Neural cell (in vitro differentiated cells): ENCODE results near the gene IRS1.

Experiments
- EP300 ChIP-seq: fragments of 450-650 bp; conservative IDR thresholded peaks from 2 replicates; pipeline ENCODE4 v1.6.1; 2014; ENCODE audit warnings: antibody characterized with exemption, mild to moderate bottlenecking, moderate library complexity; ENCODE audit not compliant: poor library complexity, severe bottlenecking
- MXI1 ChIP-seq: fragments of 450-650 bp; conservative IDR thresholded peaks from 2 replicates; pipeline ENCODE4 v1.6.1; 2014; ENCODE audit warnings: antibody characterized with exemption, mild to moderate bottlenecking; ENCODE audit not compliant: poor library complexity, severe bottlenecking
- POLR2AphosphoS5 ChIP-seq: IDR thresholded peaks from 2 replicates; pipeline ENCODE4 v1.6.1; 2012
- TF ChIP-seq, protein P1 (sequence below): fragments of 450-650 bp; IDR thresholded peaks from 2 replicates; pipeline ENCODE4 v1.5.1; 2014; ENCODE audit warnings: antibody characterized with exemption, mild to moderate bottlenecking, moderate library complexity; ENCODE audit not compliant: poor library complexity, severe bottlenecking
- TF ChIP-seq, protein P2 (sequence below): IDR thresholded peaks from 2 replicates; pipeline ENCODE4 v1.6.1; 2012; ENCODE audit warnings: borderline replicate concordance

DNA sequence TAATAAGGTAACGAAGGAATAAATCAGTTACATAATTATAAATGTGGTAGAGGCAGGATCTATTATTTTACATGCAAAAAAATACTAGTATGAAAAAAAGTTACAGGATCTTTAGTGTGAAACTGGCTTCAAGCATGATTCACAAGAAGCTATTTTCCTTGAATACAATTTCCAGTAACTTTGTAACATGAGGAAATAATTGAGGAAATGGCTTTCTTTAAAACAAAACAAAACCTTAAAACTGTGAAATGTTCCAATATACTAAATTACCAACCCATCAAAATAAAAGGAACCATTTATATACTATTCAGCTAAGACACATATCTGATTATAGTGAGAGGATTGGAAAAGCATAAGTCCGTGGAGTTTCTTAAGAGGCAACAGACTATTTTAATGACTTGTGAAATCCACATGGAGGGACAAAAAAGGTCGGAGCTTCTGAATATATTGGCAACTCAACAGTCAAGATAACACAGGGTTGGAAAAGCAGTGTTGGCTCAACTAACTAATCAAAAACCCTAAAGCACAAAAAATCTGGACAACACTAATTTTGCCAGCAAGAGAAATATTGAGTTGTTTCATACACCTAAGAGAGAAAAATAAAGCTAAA is 10.6 kb downstream of the IRS1 start:
- no peak for TF ChIP-seq POLR2AphosphoS5
- TF ChIP-seq, protein P1, sequence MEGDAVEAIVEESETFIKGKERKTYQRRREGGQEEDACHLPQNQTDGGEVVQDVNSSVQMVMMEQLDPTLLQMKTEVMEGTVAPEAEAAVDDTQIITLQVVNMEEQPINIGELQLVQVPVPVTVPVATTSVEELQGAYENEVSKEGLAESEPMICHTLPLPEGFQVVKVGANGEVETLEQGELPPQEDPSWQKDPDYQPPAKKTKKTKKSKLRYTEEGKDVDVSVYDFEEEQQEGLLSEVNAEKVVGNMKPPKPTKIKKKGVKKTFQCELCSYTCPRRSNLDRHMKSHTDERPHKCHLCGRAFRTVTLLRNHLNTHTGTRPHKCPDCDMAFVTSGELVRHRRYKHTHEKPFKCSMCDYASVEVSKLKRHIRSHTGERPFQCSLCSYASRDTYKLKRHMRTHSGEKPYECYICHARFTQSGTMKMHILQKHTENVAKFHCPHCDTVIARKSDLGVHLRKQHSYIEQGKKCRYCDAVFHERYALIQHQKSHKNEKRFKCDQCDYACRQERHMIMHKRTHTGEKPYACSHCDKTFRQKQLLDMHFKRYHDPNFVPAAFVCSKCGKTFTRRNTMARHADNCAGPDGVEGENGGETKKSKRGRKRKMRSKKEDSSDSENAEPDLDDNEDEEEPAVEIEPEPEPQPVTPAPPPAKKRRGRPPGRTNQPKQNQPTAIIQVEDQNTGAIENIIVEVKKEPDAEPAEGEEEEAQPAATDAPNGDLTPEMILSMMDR = no peak
- TF ChIP-seq MXI1 = no peak
- TF ChIP-seq EP300 = no peak
- TF ChIP-seq, protein P2, sequence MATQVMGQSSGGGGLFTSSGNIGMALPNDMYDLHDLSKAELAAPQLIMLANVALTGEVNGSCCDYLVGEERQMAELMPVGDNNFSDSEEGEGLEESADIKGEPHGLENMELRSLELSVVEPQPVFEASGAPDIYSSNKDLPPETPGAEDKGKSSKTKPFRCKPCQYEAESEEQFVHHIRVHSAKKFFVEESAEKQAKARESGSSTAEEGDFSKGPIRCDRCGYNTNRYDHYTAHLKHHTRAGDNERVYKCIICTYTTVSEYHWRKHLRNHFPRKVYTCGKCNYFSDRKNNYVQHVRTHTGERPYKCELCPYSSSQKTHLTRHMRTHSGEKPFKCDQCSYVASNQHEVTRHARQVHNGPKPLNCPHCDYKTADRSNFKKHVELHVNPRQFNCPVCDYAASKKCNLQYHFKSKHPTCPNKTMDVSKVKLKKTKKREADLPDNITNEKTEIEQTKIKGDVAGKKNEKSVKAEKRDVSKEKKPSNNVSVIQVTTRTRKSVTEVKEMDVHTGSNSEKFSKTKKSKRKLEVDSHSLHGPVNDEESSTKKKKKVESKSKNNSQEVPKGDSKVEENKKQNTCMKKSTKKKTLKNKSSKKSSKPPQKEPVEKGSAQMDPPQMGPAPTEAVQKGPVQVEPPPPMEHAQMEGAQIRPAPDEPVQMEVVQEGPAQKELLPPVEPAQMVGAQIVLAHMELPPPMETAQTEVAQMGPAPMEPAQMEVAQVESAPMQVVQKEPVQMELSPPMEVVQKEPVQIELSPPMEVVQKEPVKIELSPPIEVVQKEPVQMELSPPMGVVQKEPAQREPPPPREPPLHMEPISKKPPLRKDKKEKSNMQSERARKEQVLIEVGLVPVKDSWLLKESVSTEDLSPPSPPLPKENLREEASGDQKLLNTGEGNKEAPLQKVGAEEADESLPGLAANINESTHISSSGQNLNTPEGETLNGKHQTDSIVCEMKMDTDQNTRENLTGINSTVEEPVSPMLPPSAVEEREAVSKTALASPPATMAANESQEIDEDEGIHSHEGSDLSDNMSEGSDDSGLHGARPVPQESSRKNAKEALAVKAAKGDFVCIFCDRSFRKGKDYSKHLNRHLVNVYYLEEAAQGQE = no peak
